Right kidney (tissue), 1 donor: Measurements from ENCODE around the gene KYNU.

Experiments used
- DNase-seq: peaks from one replicate; pipeline ENCODE4 v3.0.0-alpha.2; 2016

The KYNU gene

GRCh38 chr2:142965443-142965842 is 88.0 kb downstream of the KYNU start:
- no peak for DNase-seq

DNA sequence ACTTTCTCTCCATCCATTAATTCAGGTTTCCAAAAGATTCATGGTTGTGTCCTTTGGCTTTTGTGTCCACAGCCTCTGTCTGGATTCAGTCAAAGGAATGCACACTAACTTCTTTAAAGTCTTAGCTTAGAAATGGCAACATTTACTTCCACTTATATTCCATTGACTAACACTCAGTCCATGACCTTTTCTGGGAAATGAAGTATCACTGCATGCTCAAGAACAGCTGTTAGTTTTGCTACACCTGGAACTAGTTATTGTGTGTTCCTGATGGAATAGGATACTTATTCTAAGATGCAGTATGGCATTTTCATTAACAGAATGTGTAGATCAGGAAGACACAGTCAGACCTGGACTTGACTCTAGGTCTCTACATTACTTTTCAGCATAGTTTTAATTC is 88.8 kb downstream of the KYNU start:
- DNase-seq: no peak

GRCh38 chr2:142967060-142967459 is 89.6 kb downstream of the KYNU start:
- no peak for DNase-seq

- no peak for DNase-seq
Observed at GRCh38 chr2:142973160-142973821, 95.8 kb downstream of the KYNU start.

- DNase-seq: no peak
Observed at GRCh38 chr2:142973822-142974207, 96.4 kb downstream of the KYNU start.

DNA sequence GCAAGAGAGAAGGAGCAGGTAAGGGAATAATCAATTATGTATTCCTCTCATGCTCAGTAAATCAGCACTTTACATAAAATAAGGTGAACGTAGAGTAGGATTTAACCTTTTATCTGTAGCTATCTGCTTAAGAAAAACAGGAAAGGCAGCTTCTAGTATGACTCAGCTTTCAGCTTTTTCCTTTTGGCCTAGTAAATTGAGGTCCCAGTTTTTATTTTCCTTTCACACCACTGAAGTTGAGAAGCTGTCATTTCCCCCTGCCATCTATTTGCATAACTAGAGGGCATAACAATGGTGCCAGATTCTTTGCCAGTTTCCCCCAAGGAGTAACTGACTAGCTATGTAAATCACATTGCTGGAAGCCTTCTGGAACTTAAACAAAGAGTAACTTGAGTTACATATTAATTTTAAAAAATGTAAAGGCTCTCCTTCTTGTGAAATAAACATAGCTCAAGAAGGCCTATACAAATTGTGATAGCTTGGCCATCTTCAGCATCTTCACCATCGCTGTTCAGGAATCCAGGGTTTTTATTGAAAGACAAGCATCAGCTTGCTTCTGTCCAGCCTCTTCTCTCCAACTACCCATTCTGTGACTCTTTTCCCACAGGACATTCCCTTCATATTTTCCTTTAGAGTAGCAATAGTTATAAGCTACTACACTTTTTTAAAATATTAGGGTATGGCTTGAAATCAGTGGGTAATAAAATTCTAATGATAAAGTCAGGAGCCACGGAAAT is 97.0 kb downstream of the KYNU start:
- no peak for DNase-seq

GRCh38 chr2:142975239-142975638 is 97.8 kb downstream of the KYNU start:
- no peak for DNase-seq

DNA sequence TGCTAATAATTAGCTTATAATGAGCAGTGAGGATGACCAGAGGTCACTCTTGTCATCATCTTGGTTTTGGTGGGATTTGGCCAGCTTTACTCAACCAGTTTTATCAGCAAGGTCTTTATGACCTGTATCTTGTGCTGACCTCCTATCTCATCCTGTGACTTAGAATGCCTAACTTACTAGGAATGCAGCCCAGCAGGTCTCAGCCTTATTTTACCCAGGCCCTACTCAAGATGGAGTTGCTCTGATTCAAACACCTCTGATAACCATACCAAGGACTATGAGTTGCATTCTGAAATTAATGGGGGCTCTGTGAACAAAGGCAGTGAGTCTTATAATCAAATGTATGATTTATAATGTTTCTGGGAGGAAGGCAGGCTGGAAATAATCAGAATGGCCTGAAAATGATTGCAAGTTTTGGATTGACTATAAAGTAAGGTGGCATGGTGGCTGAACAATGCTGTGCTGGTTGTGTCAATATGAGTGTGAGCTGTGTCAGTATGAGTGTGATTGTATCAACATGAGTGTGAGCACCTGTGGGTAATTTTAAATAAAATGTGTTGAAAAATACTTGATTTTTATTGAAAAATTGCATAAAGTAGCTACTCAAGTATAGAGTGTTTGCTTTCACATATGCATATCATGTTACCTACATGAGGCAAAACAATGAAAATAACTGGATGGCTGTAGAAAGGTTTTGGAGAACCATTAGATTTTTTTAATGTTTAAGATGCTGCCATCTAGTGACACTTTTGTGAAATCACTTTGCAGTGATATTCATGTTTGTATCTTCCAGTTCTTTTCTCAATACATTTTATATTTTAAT is 103.0 kb downstream of the KYNU start:
- DNase-seq: no peak

- no peak for DNase-seq
Observed at GRCh38 chr2:142981069-142981378, 103.6 kb downstream of the KYNU start.

- DNase-seq: no peak
Observed at GRCh38 chr2:142981756-142982155, 104.3 kb downstream of the KYNU start.

DNA sequence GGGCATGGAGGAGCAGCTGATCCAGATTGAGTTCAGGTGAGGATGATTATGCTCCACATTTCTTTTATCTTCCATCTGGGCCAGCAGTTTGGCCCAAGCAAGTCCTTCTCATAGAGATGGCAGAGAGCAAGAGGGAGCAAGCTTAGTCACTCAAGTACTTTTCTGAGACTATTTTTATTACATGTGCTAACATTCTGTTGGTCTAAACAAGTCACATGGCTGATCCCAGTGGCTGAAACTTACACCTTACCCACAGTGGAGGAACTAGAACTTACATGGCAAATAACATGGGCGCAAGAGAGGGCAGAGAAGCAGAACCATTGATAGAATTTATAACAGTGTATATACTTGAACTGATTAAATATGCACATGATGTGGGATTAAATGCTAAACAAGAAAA is 105.7 kb downstream of the KYNU start:
- no peak for DNase-seq

- DNase-seq: no peak
Observed at GRCh38 chr2:142984657-142985056, 107.2 kb downstream of the KYNU start.

DNA sequence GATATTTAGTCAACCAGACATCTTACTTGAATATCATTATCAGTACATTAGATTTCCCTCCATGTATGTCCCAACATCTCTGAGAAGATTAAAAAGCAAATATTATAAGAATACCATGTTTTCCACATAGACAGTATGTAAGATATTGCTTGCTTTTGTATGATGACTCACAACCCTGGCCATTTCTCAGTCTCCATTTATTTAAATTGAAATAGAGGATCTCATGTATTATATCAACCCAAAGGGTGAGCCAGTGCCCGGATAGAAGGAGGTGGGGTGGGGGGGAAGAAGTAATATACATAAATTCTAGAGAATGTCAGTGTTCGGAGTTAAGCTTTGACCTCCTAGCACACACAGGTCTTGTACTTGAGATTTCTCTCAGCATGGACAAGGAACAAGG is 109.6 kb downstream of the KYNU start:
- no peak for DNase-seq

DNA sequence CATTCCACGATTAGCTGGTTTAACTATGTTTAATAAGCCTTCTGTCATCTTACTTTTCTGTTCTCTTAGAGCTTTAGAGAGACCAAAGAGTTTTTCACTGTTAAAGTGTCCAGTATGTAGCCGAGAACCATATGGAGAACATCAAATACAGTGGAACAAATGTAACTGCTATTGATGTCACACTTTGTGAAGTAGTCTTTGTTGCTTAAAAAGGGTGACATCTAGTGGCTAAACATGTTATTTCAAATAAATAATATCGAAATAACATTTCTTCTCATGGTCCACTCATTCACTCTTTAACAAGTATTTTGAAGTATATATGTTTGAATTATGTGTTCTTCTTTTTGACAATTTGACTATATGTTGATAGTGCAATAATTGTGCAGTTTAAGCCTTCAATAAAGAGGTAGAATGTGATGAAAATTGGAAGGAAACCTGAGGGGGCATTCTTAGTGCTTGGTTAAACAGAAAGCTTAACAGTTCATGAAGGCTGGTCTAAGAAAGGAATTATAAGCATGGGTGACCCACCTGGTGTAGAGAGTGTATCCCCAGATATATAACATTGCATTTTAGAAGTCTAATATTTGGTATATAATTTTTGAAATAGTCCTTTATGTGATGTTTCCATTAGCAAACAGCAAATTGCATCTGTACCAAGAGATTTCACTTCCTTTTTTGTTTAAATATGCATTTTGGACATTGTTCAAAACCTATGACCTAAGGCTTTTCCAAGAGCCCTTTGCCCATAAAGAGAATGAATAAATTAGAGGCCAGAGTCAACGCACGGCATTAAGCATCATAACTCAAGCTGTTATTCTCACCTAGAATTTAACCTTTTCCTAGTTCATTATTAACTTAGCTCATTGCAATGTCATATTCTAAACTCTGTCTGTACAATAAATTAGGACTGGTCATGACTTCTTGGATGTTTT is 112.1 kb downstream of the KYNU start:
- no peak for DNase-seq

- DNase-seq: no peak
Observed at GRCh38 chr2:142991295-142991694, 113.8 kb downstream of the KYNU start.

DNA sequence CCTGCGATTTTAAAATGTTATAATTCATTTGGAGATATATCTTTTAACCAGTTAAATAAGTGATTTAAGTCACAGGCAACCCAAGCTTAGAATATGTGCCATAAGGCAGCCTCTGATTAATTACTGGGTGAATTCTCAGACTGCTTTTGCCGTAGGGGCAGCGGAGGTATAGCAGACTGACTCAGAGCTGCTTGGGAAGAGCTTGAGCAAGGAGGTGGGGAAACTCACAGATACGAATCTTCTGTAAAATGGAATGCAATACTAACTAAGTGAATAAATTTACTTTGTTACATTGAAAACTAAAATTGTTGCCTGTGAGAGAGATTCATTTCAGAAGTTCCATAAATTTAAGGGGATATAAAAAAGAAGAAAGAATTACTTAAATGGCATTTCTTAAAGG is 115.4 kb downstream of the KYNU start:
- DNase-seq: no peak

GRCh38 chr2:142993771-142994170 is 116.3 kb downstream of the KYNU start:
- DNase-seq: no peak

DNA sequence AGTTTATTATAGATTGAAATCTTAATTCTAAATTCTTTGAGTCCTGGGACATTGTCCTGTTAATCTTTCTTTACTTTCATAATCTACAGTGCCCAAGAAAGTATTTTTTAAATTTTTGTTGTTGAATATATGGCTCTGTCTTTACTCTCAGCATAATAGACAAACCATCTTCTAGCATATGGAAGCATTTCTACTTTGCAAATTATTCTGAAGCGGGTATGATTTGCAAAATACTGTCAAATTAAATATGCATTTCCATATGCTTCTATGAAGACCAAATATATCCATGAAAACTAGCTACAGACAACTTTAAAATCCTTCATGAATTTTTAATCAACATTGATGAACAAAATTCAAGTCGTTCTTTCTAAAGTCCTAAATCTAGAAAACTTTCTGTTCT is 117.2 kb downstream of the KYNU start:
- no peak for DNase-seq

GRCh38 chr2:142997231-142997630 is 119.8 kb downstream of the KYNU start:
- DNase-seq: no peak

- no peak for DNase-seq
Observed at GRCh38 chr2:143000599-143000998, 123.1 kb downstream of the KYNU start.

GRCh38 chr2:143001501-143001900 is 124.0 kb downstream of the KYNU start:
- no peak for DNase-seq

- no peak for DNase-seq
Observed at GRCh38 chr2:143015656-143016055, 138.2 kb downstream of the KYNU start.
